Midbrain (tissue), 1 donor: ENCODE results near the gene AMACR.
"Not testable (repeated sequence)": the region's sequence is repeated elsewhere in the genome, so short reads cannot be mapped to it uniquely, and the experiment has no call there.

Experiments
- DNase-seq: peaks from one replicate; lab custom pipeline; 2025; lab: John Stamatoyannopoulos, UW

The AMACR gene

DNA sequence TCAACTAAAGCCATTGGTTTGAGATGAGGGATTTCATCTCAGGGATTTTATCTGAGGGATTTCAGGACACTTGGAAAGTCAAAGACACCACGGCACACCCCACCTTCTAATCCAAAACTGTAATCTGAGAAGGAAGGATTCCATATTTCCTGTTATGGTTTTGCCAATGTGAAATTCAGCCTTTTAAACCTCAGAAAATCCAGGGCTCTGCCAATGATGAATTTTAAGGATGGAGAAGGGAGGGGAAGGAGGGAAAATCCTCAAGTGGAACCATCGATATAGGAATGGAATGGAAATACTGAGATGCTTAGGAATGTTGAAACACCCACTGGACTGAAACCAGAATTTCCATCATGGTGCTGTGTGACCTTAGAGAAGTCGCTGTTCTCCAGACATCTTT is 29.9 kb upstream of the AMACR start:
- DNase-seq, result no peak

DNA sequence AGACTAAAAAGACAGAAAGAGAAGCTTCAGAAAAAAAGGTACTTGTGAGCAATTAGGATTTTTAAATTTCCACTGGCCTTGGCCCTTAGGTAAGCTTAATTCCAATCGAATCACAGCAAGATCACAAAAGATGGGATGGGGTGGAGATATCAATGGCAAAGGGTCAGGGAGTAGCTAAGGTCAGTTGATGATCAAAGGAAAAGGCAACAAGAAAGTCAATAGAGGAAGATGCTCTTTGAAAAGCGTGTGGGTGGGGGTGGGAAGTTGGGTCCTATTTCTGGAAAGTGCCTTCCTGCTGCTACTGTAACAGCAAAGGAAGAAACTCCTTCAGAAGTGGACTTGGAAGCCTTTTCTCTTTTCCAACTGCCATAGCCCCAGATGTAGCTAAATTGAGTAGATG is 27.9 kb upstream of the AMACR start:
- no peak for DNase-seq

DNA sequence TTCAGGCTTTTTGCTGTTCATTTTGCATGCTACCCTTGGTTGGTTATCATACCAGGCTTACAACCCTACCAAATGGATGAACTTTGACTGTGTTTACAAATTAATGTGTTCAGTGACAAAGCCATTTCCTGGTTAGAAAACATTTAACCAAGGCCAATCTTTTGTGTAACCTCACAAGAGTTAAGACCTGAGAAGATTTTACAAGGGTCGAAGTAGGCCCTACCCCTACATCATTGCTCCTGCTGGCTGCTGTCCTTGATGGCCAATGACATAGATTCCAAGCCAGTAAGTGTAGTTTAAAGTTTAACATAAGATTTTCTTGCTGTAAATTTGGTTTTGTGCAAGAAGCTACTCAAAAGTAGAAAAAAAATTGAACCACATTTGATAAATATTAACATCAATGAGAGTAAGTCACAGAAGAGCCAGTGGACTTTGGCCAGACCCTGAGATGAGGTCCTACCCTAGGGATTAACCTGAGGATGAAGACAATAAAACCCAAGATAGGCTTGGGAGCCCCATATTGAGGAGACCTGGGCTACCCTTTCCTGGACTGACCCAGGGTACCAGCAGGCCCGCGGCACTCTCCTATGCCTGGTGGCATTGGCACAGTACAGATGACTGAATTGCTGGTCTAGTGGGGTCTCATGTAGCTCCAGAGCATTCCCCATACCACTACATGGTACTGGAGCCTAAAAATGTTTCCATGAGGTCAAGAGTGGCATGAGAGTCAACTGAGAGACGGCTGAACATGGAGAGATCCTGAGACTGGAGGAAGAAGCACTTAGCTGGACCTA is 26.9 kb upstream of the AMACR start:
- no peak for DNase-seq

DNA sequence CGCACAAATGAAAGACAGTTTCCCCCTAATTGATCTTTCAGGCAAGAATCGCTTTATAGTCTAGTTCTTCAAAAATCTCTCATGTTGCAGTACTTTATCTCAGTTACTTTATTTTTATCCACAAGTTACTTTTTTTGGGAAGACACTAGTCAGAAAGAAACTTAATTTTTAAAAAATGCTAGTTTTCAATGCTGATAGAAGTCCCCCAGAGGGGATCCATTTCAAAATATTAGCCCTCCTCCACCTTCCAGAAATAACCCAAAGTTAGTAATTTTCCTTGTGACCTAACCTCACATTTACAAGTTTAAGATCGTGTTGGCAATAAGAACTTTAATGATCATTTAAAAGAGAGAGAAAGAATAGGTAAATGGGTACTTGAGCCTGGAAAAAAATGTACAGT is 24.1 kb upstream of the AMACR start:
- no peak for DNase-seq

DNA sequence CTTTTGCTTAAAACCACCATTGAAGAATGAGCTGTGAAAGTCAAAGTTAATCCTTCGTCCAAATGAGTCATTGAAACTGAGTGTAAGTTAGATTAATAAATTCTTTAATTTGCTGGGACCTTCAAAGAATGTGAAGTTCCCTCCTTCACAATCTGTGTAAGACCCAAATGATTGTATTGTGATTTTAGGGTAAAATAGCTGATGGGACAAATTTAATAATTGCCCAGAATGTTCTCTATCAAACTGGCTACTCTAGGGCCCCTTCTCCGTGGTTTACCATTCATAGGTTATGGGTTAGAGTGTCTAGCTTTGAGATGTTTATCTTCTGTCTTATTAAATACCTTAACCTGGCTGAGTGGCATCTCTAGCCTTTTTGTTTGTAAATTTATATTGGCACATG is 23.3 kb upstream of the AMACR start:
- DNase-seq, result no peak

DNA sequence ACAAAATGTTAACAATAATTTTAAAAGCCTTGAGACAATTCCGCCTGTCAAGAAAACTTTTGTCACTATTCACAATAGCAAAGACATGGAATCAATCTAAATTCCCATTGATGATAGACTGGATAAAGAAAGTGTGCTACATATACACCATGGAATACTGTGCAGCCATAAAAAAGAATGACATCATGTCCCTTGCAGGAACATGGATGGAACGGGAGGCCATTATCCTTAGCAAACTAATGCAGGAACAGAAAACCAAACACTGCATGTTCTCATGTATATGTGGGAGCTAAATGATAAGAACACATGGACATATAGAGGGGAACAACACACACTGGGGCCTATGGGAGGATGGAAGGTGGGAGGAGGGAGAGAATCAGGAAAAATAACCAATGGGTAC is 22.7 kb upstream of the AMACR start:
- not testable (repeated sequence) for DNase-seq

DNA sequence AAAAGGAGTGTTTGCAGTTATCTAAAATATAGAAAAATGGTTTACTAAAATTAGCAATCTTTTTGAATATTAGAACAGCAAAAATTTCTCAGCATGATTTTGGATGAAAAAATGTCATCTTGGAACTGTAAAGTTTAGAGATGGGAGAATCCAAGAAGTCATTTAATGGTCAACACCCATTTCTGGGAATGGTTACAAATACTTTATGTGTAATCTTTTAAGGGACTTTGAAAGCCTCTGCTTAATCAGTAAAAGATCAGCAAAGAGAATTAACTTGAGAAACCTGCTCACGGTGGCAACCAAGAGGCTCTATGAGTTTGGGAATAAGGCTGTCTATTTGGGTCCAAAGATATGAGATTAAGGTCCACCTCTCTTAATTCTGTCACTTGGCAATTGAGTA is 22.2 kb upstream of the AMACR start:
- no peak for DNase-seq

DNA sequence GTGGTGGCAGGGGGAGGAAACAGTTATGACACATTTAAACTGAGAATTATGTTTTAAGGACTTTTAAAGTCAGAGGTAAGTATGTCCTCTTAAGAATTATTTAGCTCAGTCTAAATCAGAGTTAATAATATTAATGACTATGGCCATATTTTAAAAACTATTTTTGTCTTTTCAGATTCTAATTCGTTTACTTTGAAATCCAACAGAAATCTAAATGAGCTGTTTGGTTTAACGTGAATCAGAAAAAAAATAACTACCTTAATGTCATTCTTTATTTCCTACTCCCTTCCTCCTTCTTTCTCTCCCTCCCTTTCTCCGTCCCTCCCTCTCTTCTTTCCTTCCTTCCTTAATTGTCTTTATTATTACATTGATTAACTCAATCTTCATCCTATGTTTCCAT is 20.5 kb upstream of the AMACR start:
- no peak for DNase-seq

DNA sequence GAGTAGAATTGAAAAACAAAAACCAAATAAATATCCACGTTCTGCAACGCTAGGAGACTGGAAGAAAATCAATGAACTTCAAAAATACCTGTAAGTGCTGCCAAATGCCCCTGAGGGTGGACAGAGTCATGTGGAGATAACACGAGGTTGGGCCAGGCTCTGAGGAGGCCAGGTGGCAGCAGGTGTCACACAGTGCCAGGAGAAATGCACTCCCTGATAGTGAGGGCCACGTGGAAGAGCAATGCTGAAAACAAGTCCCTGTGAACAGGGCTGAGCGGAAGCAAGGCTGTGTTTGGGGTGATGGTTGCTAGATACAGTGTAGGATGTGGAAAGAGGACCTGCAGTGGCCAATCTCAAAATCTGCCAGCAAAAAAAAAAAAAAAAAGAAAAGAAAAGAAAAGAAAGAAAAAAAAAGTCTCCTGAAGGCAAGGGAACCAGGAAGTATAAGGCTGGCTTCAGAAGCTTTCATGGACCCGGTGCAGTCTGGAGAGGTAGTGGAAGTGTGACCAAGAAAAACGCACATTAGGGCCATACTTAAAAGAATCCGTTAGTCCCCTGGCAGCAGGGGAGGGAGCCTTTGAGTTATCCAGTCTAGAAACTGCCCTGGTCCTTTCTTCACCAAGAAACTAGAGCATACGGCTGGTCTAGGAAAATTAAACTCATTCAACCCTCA is 18.4 kb upstream of the AMACR start:
- DNase-seq, result no peak

DNA sequence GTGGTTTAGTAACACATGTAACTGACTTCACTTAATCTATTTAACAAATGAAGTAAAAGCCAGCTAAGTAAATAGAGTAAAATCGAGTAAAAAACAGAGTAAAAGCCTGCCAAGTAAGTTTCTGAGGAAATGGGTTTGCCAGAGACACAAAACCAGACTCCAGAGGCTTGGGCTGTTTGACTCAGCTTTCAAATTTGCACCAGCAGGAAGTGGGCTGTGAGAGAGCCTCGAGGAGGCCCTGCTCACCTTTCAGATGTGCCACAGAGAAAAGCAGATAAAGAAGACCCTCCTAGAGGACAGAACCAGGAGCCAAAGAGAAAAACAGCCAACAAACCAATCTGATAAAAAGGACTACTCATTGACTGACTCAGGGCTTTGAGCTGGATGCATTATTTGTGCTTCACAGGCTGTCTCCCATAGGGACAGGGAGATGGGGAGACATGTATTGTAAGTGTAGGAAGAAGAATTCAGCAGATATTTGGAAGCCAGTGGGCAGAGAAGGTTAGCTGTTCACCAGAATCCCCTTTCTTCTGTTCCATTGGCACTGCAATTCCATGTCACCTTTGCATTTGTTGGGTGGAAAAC is 14.4 kb upstream of the AMACR start:
- DNase-seq, result no peak

DNA sequence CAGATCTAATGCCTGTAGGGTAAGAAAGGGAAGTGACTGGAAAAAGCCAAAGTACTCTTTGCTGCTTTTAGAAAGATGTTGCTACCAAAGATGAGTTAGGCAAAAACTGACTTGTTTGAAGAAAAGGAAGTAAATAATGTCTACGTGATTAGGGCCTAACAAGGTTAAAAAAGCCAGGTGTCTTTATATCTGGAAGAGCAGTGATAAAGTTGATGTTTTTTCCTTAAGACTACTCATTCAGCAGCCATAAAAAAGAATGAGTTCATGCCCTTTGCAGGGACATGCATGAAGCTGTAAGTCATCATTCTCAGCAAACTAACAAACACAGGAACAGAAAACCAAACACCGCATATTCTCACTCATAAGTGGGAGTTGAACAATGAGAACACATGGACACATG is 13.5 kb upstream of the AMACR start:
- DNase-seq, result no peak

DNA sequence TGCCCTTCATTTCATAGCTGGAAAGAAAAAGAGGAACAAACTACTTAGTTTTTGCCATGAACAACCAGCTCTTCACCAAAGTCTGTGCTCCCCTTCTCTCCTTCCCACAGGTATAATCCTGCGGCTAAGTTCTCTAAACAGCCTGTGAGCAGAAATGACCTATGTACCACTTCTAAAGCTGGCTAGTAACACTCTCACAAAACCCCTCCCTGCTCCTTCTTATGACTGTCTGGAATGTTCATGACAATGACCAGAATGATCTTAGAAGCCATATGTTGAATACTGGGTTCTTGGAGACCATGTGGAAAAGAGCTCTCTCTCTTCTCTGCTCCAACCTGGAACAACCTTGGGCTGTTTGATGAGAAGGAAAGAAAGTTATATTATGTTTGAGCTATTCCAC is 12.9 kb upstream of the AMACR start:
- DNase-seq, result no peak

DNA sequence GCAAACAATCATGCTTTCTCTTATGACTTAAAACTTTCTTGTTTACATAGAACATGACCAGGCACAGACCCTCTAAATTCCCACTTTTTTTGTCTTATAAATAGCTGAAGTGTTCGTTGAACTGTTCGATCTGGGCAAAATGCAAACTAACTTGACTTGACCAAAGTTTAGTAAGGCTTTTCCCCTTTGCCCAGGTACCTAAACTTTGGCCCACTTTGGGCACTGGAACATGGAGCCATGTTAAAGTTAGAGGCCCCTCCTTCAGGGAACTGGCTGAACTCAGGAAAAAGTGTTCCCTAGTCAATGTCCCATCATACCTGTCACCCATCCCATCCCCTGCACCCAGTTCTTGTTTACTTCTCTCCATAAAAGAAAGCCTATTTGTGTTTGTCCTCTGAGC is 9.4 kb upstream of the AMACR start:
- no peak for DNase-seq

DNA sequence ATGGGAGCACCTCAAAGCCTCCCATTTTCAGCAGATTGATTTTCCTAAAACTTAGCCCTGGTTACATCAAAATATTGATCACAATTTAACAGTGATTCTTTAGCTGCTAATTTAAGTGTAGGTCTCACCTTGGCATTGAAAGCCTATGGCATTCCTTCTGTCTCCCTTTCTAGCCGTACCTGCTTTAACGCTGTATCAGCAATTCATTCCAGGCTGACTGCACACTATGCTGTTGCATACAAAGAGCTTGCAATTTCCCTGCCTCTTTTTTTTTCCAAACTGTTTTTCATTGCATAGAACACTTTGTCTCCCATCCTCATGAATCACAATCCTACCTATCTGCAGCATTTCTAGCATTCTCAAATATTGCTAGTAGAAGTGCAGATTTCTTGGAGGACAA is 8.9 kb upstream of the AMACR start:
- no peak for DNase-seq

DNA sequence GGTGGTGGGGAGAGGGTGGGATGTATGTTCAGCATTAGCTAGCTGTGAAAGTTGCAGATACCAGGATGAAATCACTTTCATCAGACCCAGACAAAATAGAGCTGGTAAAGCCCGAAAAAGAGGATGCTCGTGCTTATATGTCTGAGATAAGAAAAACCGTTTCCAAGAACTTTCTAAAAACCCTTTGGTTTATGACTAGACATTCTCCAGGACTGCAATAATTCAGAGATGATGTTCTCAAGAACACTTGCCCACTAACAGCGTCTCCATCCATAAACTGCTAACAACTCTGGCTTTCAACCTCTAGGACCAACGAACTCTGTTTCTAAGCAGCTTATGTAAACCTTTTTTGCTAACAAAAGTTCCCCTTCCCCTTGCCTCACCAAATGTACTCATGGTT is 8.4 kb upstream of the AMACR start:
- DNase-seq, result no peak

DNA sequence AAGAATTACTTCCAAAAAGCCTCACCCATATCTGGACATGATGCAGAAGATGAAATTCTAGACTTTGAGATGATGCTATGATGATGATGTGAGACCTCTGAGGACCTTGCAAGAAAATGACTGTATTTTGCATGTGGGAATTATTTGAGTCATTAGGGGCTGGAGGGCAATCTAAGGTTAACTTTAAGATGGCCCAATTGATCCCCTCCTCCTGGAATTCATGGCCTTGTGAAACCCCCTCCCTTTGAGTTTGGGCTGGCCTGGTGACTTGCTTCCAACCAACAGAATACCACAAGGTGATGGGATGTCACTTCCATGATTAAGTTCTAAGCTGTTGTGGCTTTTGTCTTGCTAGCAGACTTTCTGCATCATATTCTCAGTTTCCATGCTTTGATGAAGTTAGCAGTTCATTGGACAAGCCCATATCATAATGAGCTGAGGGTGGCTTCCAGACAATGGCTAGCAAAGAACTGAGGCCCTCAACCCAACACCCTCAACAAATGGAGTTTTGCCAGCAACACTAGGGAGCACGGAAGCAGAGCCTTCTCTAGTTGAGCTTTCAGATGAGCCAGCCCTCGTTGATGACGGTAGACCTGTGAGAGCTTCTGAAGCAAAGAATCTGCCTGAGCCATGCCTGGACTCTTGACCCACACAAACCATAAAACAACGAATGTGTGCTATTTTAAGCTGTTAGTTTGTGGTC is 7.4 kb upstream of the AMACR start:
- no peak for DNase-seq

DNA sequence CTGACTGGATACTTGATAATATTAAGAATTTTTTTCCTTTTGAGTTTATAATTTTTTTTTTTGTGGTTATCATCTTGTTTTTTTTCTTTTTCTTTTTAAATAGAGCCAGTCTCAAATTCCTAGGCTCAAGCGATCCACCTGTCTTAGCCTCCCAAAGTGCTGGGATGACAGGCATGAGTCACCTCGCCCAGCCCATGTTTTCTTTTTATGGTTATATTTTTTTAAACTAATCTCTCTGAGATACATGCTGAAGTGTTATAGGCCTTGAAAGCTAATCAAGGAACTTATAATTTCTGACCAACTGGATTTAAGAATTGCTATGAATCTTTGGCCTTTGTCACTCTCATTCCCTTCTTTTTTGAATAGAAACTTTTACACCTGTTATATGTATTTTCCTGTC is 6.8 kb upstream of the AMACR start:
- no peak for DNase-seq

DNA sequence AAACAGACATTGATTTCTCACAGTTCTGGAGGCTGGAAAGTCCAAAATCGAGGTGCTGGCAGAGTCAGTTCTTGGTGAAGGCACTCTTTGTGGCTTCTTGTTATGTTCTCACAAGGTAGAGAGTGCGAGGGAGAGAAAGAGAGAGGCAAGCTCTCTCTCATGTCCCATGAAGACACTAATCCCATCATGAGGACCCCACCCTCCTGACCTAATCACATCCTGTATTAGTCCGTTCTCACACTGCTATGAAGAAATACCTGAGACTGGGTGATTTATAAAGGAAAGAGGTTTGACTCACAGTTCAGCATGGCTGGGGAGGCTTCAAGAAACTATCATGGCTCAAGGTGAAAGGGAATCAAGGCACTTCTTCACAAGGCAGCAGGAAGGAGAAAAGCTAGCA is 5.7 kb upstream of the AMACR start:
- no peak for DNase-seq

DNA sequence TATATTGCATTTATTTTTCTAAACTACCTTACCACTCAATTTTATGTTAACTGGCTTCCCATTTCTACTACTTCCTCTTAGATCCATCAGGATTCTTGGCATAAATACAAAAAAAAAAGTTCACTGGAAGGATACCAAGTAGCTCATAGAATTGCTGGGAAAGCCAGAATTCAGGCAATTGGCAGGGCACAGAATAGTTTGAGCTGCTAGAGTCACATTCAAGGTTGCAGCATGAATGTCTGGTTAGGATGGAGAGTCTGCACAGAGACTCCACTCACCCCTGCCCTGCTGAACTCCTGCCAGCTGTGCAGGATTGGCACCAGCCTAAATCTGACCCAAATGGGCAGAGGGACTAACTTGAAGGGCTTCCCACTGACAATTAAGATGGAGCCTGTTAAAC is 4.9 kb upstream of the AMACR start:
- DNase-seq, result peak; percentile 34

DNA sequence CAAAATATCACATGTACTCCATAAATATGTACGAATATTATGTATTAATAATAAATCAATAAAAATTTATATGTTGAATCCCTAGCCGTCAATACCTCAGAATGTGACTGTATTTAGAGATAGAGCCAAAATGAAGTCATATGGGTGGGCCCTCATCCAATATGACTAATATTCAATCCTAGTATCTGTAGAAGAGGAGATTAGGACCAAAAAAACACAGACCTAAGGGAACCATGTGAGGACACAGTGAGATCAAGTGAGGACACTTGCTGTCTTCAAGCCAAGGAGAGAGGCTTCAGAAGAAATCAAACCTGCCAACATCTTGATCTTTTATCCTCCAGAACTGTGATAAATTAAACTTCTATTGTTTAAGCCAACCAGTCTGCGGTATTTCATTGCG is 3.7 kb upstream of the AMACR start:
- DNase-seq, result no peak

DNA sequence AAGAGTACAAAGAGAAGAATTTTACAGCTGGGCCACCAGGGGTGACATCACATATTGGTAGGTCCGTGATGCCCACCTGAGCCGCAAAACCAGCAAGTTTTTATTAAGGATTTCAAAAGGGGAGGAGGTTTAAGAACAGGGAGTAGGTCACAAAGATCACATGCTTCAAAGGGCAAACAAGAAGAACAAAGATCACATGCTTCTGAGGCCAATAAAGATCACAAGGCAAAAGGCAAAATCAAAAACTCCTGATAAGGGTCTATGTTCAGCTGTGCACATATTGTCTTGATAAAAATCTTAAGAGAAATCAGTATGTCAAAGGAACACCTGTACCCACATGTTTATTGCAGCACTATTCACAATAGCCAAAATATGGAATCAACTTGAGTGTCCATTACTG is 2.3 kb upstream of the AMACR start:
- DNase-seq, result not testable (repeated sequence)

DNA sequence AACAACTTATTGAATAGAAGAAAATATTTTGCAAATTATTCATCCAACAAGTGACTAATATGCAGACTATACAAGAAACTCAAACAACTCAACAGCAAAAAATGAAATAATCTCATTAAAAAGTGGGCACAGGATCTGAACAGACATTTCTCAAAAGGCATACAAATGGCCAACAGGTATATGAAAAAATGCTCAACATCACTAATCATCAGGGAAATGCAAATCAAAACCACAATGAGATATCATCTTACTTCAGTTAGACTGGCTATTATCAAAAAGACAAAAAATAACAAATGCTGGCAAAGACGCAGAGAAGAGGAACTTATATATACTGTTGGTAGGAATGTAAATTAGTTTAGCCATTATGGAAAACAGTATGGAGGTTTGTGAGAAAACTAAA is 1.8 kb upstream of the AMACR start:
- no peak for DNase-seq

DNA sequence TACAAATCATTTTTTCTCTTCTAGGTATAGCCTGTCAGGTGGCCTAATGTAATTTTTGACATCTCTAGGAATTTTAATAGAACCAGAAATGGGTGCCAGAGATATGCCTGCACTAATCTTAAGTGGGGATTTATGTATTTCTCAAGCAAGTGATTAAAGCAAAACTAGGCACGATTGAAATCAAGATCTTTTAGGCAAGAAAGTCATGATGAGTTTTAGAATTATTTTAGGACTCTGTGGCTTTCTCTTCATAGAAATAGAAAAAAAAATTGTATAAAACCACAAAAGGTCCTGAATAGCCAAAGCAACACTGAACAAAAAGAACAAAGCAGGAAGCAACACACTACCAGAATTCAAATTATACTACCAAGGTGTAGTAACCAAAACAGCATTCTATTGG is 952 bp upstream of the AMACR start:
- peak; percentile 40 for DNase-seq
